HG03045 (cell line): ENCODE measurements around the gene TMEM208.

Experiments used
- ATAC-seq: cut with Tn5 transposase; IDR thresholded peaks from one replicate; pipeline ENCODE4 v1.9.1; 2021; ENCODE audit warnings: mild to moderate bottlenecking, moderate library complexity; ENCODE audit not compliant: unreplicated experiment

The TMEM208 gene

GRCh38 chr16:67226804-67227566, at the start of gene TMEM208:
TMEM208 (plus strand) TSS chr16:67227130; CDS start chr16:67227219, 89 bp downstream.
- peak; percentile 92 for ATAC-seq

- no peak for ATAC-seq
Observed at GRCh38 chr16:67177743-67178699, 48.9 kb upstream of the TMEM208 start.

- ATAC-seq, result no peak
Observed at GRCh38 chr16:67179421-67180080, 47.4 kb upstream of the TMEM208 start.

- no peak for ATAC-seq
Observed at GRCh38 chr16:67180166-67180565, 46.8 kb upstream of the TMEM208 start.

GRCh38 chr16:67181346-67181745, 45.6 kb upstream of the TMEM208 start:
- no peak for ATAC-seq

GRCh38 chr16:67182288-67182687, 44.6 kb upstream of the TMEM208 start:
- no peak for ATAC-seq

GRCh38 chr16:67183284-67183626, 43.7 kb upstream of the TMEM208 start:
- no peak for ATAC-seq

- ATAC-seq, result peak; percentile 90
Observed at GRCh38 chr16:67183627-67184452, 43.1 kb upstream of the TMEM208 start, which contains the start of gene MATCAP1. MATCAP1 (minus strand) TSS chr16:67183963; CDS start chr16:67180610, 3,353 bp downstream.

GRCh38 chr16:67184453-67184994, 42.4 kb upstream of the TMEM208 start:
- ATAC-seq, result no peak

GRCh38 chr16:67184995-67185650, 41.8 kb upstream of the TMEM208 start:
- no peak for ATAC-seq

GRCh38 chr16:67185651-67186134, 41.2 kb upstream of the TMEM208 start:
- ATAC-seq, result no peak

- ATAC-seq, result no peak
Observed at GRCh38 chr16:67186550-67186950, 40.4 kb upstream of the TMEM208 start.

GRCh38 chr16:67187175-67187890, 39.6 kb upstream of the TMEM208 start:
- no peak for ATAC-seq

GRCh38 chr16:67188323-67188722, 38.6 kb upstream of the TMEM208 start:
- no peak for ATAC-seq

GRCh38 chr16:67188798-67189197, 38.1 kb upstream of the TMEM208 start:
- ATAC-seq, result no peak

- no peak for ATAC-seq
Observed at GRCh38 chr16:67190041-67190440, 36.9 kb upstream of the TMEM208 start, which contains the start of gene EXOC3L1. EXOC3L1 (minus strand) TSS chr16:67190136; CDS start chr16:67189676, 460 bp downstream.

- no peak for ATAC-seq
Observed at GRCh38 chr16:67190448-67191399, 36.2 kb upstream of the TMEM208 start.
